H1 (cell line): Measurements from ENCODE around the gene PIK3R1. TPM values are rescaled to one million over a fixed set of nuclear protein-coding genes. Genes with fewer than 3 reads are reported as not detected.

Experiments used
- BRCA1 ChIP-seq: IDR thresholded peaks from 2 replicates; pipeline ENCODE4 v1.6.1; 2012; ENCODE audit warnings: low read depth, low read length, improper control_type of control experiment
- EGR1 ChIP-seq: IDR thresholded peaks from 2 replicates; pipeline ENCODE4 v1.6.1; 2011; ENCODE audit warnings: low read depth, low read length, borderline replicate concordance
- HDAC2 ChIP-seq, 2 experiments: fragments of 300-600 bp in 1 of 2; sonication (generic) in 1 of 2; IDR thresholded peaks; 2 replicates each; pipeline ENCODE4 v1.6.1; 2011 to 2012; ENCODE audit warnings: low read depth in 2 of 2, low read length in 2 of 2, mild to moderate bottlenecking in 2 of 2, moderate library complexity in 2 of 2, borderline replicate concordance in 1 of 2, inconsistent platforms in 1 of 2
- MAFK ChIP-seq: IDR thresholded peaks from 2 replicates; pipeline ENCODE4 v1.6.1; 2012; ENCODE audit warnings: low read depth, mild to moderate bottlenecking, improper control_type of control experiment, low read length
- TAF1 ChIP-seq: IDR thresholded peaks from 2 replicates; pipeline ENCODE4 v1.6.1; 2011; ENCODE audit warnings: mild to moderate bottlenecking, low read depth, low read length
- TCF12 ChIP-seq: IDR thresholded peaks from 2 replicates; pipeline ENCODE4 v1.6.1; 2011; ENCODE audit warnings: low read depth, mild to moderate bottlenecking, low read length
- YY1 ChIP-seq: IDR thresholded peaks from 2 replicates; pipeline ENCODE4 v1.6.1; 2011; ENCODE audit warnings: low read depth, mild to moderate bottlenecking, low read length
- polyA plus RNA-seq, 7 experiments: library from polyadenylated mRNA; depleted of rRNA in 3 of 7; stranded (reverse) in 5 of 7; unstranded in 2 of 7; fragments of >200 nt in 5 of 7; fragments of 200-250 nt in 2 of 7; gene quantifications; 1 replicate in 5 of 7; 2 replicates in 1 of 7; 4 replicates in 1 of 7; pipeline versions ENCODE4 v1.2.1 to v1.2.3, GENCODE V29; 2011 to 2013; ENCODE audit warnings: missing spikeins in 2 of 7, mixed read lengths in 2 of 7
- total RNA-seq: library from RNA; stranded (reverse); fragmentation: NEBNext Ultra II Directional; extraction: Animal tissue kit (Norgen Biotek cat#: 25700); gene quantifications from 2 replicates; pipeline ENCODE4 v1.2.1, GENCODE V29; 2021
- TF ChIP-seq, protein P1 (sequence below): IDR thresholded peaks from 2 replicates; pipeline ENCODE4 v1.6.1; 2012; ENCODE audit warnings: inconsistent platforms

Gene PIK3R1
- total and polyA plus RNA-seq, 2 of the 8 experiments (the other 6 are each of a cell fraction or from before 2014, with no cell fraction given): 2.3 to 13.7 TPM

- TF ChIP-seq TCF12 (no peak), TAF1 (no peak), YY1 (no peak), EGR1 (no peak), BRCA1 (no peak), MAFK (no peak), HDAC2 (IDR thresholded peaks at IDR 0.05; ENCODE audit: borderline replicate concordance in 1 of 2, low read depth in 2 of 2, low read length in 2 of 2) (no peak)
- TF ChIP-seq, protein P1, sequence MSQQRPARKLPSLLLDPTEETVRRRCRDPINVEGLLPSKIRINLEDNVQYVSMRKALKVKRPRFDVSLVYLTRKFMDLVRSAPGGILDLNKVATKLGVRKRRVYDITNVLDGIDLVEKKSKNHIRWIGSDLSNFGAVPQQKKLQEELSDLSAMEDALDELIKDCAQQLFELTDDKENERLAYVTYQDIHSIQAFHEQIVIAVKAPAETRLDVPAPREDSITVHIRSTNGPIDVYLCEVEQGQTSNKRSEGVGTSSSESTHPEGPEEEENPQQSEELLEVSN: no peak
- TF ChIP-seq, all 59 proteins: peak for 0
Measured at GRCh38 chr5:68253624-68254585, 38.3 kb downstream of the PIK3R1 start (continued).
